GM12873 (cell line): Measurements from ENCODE around the gene PRKAR1B.

ENCODE experiments used
- CTCF ChIP-seq: IDR thresholded peaks from 2 replicates; pipeline ENCODE4 v1.5.1; 2012; ENCODE audit warnings: low read depth, mild to moderate bottlenecking, moderate library complexity, low read length, control low read depth; ENCODE audit not compliant: insufficient read depth; ENCODE audit errors: missing control alignments

PRKAR1B gene

GRCh38 chr7:633381-634018, 93.6 kb downstream of the PRKAR1B start:
- no peak for TF ChIP-seq CTCF

- TF ChIP-seq CTCF, result no peak
These were observed 94.3 kb downstream of the PRKAR1B start for GRCh38 chr7:632831-633210.

DNA sequence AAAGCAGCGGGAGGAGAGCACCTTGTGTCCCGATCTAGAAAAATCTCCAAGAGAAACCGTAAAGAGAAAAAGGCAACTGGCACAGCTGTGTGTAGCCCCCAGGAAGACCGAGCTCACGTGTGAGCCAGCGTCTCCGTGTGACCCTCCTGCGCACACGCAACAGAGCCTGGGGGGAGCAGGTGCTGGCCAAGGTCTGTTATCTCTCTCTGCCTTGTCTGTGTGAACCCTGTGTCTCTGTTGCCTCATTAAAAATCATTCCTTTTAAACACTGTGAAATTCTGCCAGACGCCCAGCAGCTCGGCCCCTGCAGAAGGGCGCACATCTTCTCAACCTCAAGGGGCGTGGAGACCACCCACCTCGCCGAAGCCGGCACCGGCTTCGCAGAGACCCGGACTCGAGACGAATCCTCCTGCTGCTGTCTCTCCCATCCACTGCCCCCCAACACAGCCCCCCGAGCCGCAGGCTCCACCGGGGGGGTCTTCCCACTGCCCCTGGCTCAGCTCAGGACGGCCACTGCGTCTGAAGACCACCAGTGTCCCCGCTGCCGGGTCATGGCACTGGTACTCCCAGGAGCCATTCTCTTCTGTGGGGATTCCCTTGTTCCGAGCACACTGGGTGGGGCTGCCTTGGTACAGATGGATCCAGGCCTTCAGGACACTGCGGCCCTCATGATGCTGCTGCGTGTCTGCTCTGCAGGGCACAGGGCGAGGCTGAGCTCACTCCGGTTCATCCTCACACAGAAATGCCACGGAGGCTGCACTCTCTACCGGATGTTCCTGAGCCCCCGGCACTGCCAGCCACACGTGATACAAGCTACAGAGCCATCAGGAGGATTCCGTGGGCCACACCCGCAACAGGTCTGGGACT, 94.9 kb downstream of the PRKAR1B start:
- no peak for TF ChIP-seq CTCF

GRCh38 chr7:631291-631711, 95.8 kb downstream of the PRKAR1B start:
- no peak for TF ChIP-seq CTCF

GRCh38 chr7:630539-630938, 96.5 kb downstream of the PRKAR1B start:
- TF ChIP-seq CTCF, result no peak

DNA sequence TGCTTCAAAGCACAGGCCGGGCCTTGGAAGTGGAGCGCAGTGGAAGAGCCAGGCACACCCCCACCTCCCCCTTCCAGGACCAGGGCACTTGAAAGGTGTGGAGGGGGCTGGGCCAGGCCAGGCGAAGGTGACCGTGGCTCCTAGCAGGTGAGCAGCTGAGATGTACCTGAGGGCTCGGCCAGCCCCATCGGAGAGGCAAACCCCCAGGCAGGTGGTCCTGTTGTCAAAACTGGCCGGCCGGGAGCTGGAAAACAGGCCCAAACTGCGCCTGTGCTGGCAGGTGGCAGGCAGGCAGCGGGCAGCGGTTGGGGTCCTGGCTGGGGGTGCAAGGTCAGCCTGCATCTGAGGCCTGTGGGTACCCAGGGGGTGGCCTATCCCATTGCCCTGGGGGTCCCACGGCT, 97.0 kb downstream of the PRKAR1B start:
- TF ChIP-seq CTCF, result no peak

GRCh38 chr7:628826-629225, 98.3 kb downstream of the PRKAR1B start:
- no peak for TF ChIP-seq CTCF
